Transverse colon (tissue), 4 donors: ENCODE measurements around the gene SLCO4A1.

ENCODE experiments used
- CTCF ChIP-seq, 5 experiments: fragments of 200-600 bp in 3 of 5; fragments of 450-650 bp in 2 of 5; sonication (generic) in 3 of 5; IDR thresholded peaks; 1 replicate in 2 of 5; 2 replicates in 3 of 5; pipeline ENCODE4 v1.5.1; 2016 to 2017; ENCODE audit warnings: antibody characterized with exemption in 5 of 5, inconsistent platforms in 3 of 5, mild to moderate bottlenecking in 2 of 5, moderate library complexity in 1 of 5
- EP300 ChIP-seq: sonication (generic); formaldehyde crosslinking; IDR thresholded peaks from one replicate; pipeline ENCODE4 v1.6.1; 2017; ENCODE audit warnings: antibody characterized with exemption, low read depth
- POLR2A ChIP-seq: fragments of 450-650 bp; IDR thresholded peaks from one replicate; pipeline ENCODE4 v1.6.1; 2016; ENCODE audit warnings: antibody characterized with exemption, mild to moderate bottlenecking, moderate library complexity
- POLR2AphosphoS5 ChIP-seq, 3 donors: sonication (generic); formaldehyde crosslinking; IDR thresholded peaks; one replicate each; pipeline ENCODE4 v1.6.1; 2016; ENCODE audit warnings: antibody characterized with exemption in 3 of 3

GRCh38 chr20:62695448-62696414 lies 53.4 kb downstream of the SLCO4A1 start:
- TF ChIP-seq CTCF (IDR thresholded peaks at IDR 0.05) (no peak), POLR2A (no peak), POLR2AphosphoS5 (IDR thresholded peaks at IDR 0.05) (no peak), EP300 (no peak)
